Peyer's patch (tissue), 4 donors: ENCODE results near the gene KBTBD6. TPM values are rescaled to one million over a fixed set of nuclear protein-coding genes. Genes with fewer than 3 reads are reported as not detected.
"Not testable (repeated sequence)": the region's sequence is repeated elsewhere in the genome, so short reads cannot be mapped to it uniquely, and the experiment has no call there.

Source experiments
- DNase-seq, 3 donors: peaks; one replicate each; pipeline ENCODE4 v3.0.0-alpha.2; 2017 to 2019
- H3K27ac ChIP-seq, 4 donors: fragments of 200-600 bp; sonication (generic); one replicate each; pipeline ENCODE4 v1.5.1; 2016 to 2019
- H3K27me3 ChIP-seq, 2 donors: fragments of 200-600 bp; sonication (generic); one replicate each; pipeline ENCODE4 v1.5.1; 2019
- H3K36me3 ChIP-seq, 3 donors: fragments of 200-600 bp; sonication (generic); one replicate each; pipeline ENCODE4 v1.5.1; 2016 to 2019
- H3K4me1 ChIP-seq, 4 donors: fragments of 200-600 bp; sonication (generic); one replicate each; pipeline ENCODE4 v1.5.1; 2016 to 2019
- H3K4me3 ChIP-seq, 4 donors: fragments of 200-600 bp; sonication (generic); 1 replicate in 3 of 4; 2 replicates in 1 of 4; pipeline ENCODE4 v1.5.1; 2016 to 2019; ENCODE audit warnings: mild to moderate bottlenecking in 1 of 4
- H3K9me3 ChIP-seq, 4 donors: fragments of 200-600 bp; sonication (generic); one replicate each; pipeline ENCODE4 v1.5.1; 2016 to 2019; ENCODE audit warnings: mild to moderate bottlenecking in 1 of 4
- CTCF ChIP-seq, 6 experiments: fragments of 450-650 bp in 4 of 6; fragments of 200-600 bp in 2 of 6; sonication (generic) in 1 of 6; IDR thresholded peaks; one replicate each; pipeline ENCODE4 v1.5.1; 2017 to 2019; ENCODE audit warnings: antibody characterized with exemption in 6 of 6, mild to moderate bottlenecking in 3 of 6, moderate library complexity in 1 of 6
- POLR2A ChIP-seq, 2 donors: fragments of 450-650 bp; IDR thresholded peaks; one replicate each; pipeline ENCODE4 v1.5.1; 2017; ENCODE audit warnings: antibody characterized with exemption in 2 of 2, mild to moderate bottlenecking in 2 of 2, moderate library complexity in 2 of 2
- total RNA-seq, 4 donors: library from RNA; depleted of rRNA; stranded (reverse); fragments of >200 nt; gene quantifications; one replicate each; pipeline ENCODE4 v1.1.0, GENCODE V29; 2016

The KBTBD6 gene
- 1 to 10 TPM; 1.4 to 3.3 (median 3.1) TPM for total RNA-seq

GRCh38 chr13:41132512-41133152, at the start of gene KBTBD6:
Gene KBTBD6 (minus strand): TSS chr13:41132802. CDS start chr13:41132511, 291 bp downstream.
- TF ChIP-seq POLR2A (IDR thresholded peaks at IDR 0.05) (no peak), CTCF (IDR thresholded peaks at IDR 0.05) (no peak)
- no peaks in the 10 kb centered on the region for H3K9me3 ChIP-seq
- DNase-seq = peak; percentile 92 to 97 (median 94)
- H3K4me3 ChIP-seq = peak within 1 kb of the TSS; percentile 62 to 87 (median 70)
- no peaks in the 10 kb centered on the region for H3K27me3 ChIP-seq
- peak within 1 kb of the TSS; percentile 57 to 88 (median 79) for H3K27ac ChIP-seq
- no peaks in the 10 kb centered on the region for H3K36me3 ChIP-seq
- H3K4me1 ChIP-seq = peaks cover 0 to 23% (median 3%) of the 10 kb centered on the region in 4 donors

GRCh38 chr13:41182231-41182630, 49.6 kb upstream of the KBTBD6 start:
- no peak for DNase-seq
- H3K4me1 ChIP-seq = no peaks in the 10 kb centered on the region
- no peaks in the 10 kb centered on the region for H3K36me3 ChIP-seq
- H3K27me3 ChIP-seq = no peaks in the 10 kb centered on the region
- H3K4me3 ChIP-seq = no peak overlapping the region
- H3K27ac ChIP-seq = no peak overlapping the region
- TF ChIP-seq POLR2A (IDR thresholded peaks at IDR 0.05) = no peak
- no peak for TF ChIP-seq CTCF (IDR thresholded peaks at IDR 0.05)
- no peaks in the 10 kb centered on the region for H3K9me3 ChIP-seq

GRCh38 chr13:41179593-41180250, 47.1 kb upstream of the KBTBD6 start:
- Histone ChIP-seq H3K4me3 (no peak overlapping the region), H3K9me3 (no peaks in the 10 kb centered on the region), H3K36me3 (no peaks in the 10 kb centered on the region), H3K27me3 (no peaks in the 10 kb centered on the region), H3K4me1 (no peaks in the 10 kb centered on the region), H3K27ac (no peak overlapping the region)
- no peak for DNase-seq
- no peak for TF ChIP-seq POLR2A (IDR thresholded peaks at IDR 0.05)
- no peak for TF ChIP-seq CTCF (IDR thresholded peaks at IDR 0.05)

- H3K9me3 ChIP-seq = no peaks in the 10 kb centered on the region
- H3K4me3 ChIP-seq = no peak overlapping the region
- no peaks in the 10 kb centered on the region for H3K27me3 ChIP-seq
- no peaks in the 10 kb centered on the region for H3K4me1 ChIP-seq
- no peaks in the 10 kb centered on the region for H3K36me3 ChIP-seq
- TF ChIP-seq POLR2A (IDR thresholded peaks at IDR 0.05) = no peak
- no peak for TF ChIP-seq CTCF (IDR thresholded peaks at IDR 0.05)
- no peak for DNase-seq
- no peak overlapping the region for H3K27ac ChIP-seq
Observed at GRCh38 chr13:41178040-41178439, 45.4 kb upstream of the KBTBD6 start.

- Histone ChIP-seq H3K27me3 (no peaks in the 10 kb centered on the region), H3K36me3 (no peaks in the 10 kb centered on the region), H3K4me3 (no peak overlapping the region), H3K9me3 (no peaks in the 10 kb centered on the region), H3K27ac (no peak overlapping the region), H3K4me1 (no peaks in the 10 kb centered on the region)
- no peak for TF ChIP-seq CTCF (IDR thresholded peaks at IDR 0.05)
- TF ChIP-seq POLR2A (IDR thresholded peaks at IDR 0.05) = no peak
- DNase-seq = no peak
Observed at GRCh38 chr13:41177616-41178015, 45.0 kb upstream of the KBTBD6 start.

GRCh38 chr13:41175576-41175975, 43.0 kb upstream of the KBTBD6 start:
- H3K4me1 ChIP-seq, H3K4me3 ChIP-seq, H3K27me3 ChIP-seq, H3K36me3 ChIP-seq, H3K27ac ChIP-seq, DNase-seq, H3K9me3 ChIP-seq: not testable (repeated sequence)
